HepG2 (cell line): ENCODE data around the gene ARHGAP26. TPM values are rescaled to one million over a fixed set of nuclear protein-coding genes. Genes with fewer than 3 reads are reported as not detected.

Source experiments
- AGO2 ChIP-seq: fragments of 200-400 bp; formaldehyde crosslinking; optimal IDR thresholded peaks from 2 replicates; pipeline ENCODE3; 2017; ENCODE audit warnings: mild to moderate bottlenecking, low read depth, low read length, moderate library complexity
- CEBPG ChIP-seq: IDR thresholded peaks from 2 replicates; pipeline ENCODE4 v1.6.1; 2016
- DNMT3B ChIP-seq: conservative IDR thresholded peaks from 2 replicates; pipeline ENCODE4 v1.6.1; 2016; ENCODE audit warnings: missing biosample characterization, control low read depth
- DPF2 ChIP-seq: sonication (generic); formaldehyde crosslinking; IDR thresholded peaks from 2 replicates; pipeline ENCODE4 v1.4.0; 2020; ENCODE audit warnings: mild to moderate bottlenecking, low read depth, missing genetic modification reagents, borderline replicate concordance
- EHMT2 ChIP-seq: fragments of 200-600 bp; sonication (generic); IDR thresholded peaks from 2 replicates; pipeline ENCODE4 v1.7.0; 2017; ENCODE audit warnings: antibody characterized with exemption, low read depth, low read length, borderline replicate concordance
- ELF1 ChIP-seq: sonication (generic); formaldehyde crosslinking; IDR thresholded peaks from 2 replicates; pipeline ENCODE4 v1.4.0; 2020; ENCODE audit warnings: missing genetic modification reagents
- ELF3 ChIP-seq: IDR thresholded peaks from 2 replicates; pipeline ENCODE4 v1.6.1; 2016; ENCODE audit warnings: missing genetic modification reagents, missing compliant biosample characterization
- FOSL1 ChIP-seq: sonication (generic); formaldehyde crosslinking; IDR thresholded peaks from 2 replicates; pipeline ENCODE4 v1.9.0; 2021; ENCODE audit warnings: missing genetic modification reagents, borderline replicate concordance
- GABPB1 ChIP-seq: IDR thresholded peaks from 2 replicates; pipeline ENCODE4 v1.6.1; 2016; ENCODE audit warnings: mild to moderate bottlenecking, missing genetic modification reagents, moderate library complexity, missing compliant biosample characterization
- HNRNPH1 ChIP-seq: fragments of 200-400 bp; formaldehyde crosslinking; optimal IDR thresholded peaks from 2 replicates; pipeline ENCODE3; 2017; ENCODE audit warnings: mild to moderate bottlenecking, low read depth, low read length
- MLLT10 ChIP-seq: sonication (generic); formaldehyde crosslinking; IDR thresholded peaks from 2 replicates; pipeline ENCODE4 v1.4.0; 2020; ENCODE audit warnings: missing genetic modification reagents
- PHF21A ChIP-seq: sonication (generic); formaldehyde crosslinking; IDR thresholded peaks from 2 replicates; pipeline ENCODE4 v1.5.0; 2020; ENCODE audit warnings: mild to moderate bottlenecking, missing genetic modification reagents
- RARG ChIP-seq: sonication (generic); formaldehyde crosslinking; IDR thresholded peaks from 2 replicates; pipeline ENCODE4 v1.4.0; 2020; ENCODE audit warnings: low read depth, mild to moderate bottlenecking, missing genetic modification reagents
- SP5 ChIP-seq: IDR thresholded peaks from 2 replicates; pipeline ENCODE4 v1.6.1; 2016; ENCODE audit warnings: low read depth, borderline replicate concordance
- TBL1XR1 ChIP-seq: fragments of 150-350 bp; IDR thresholded peaks from 2 replicates; pipeline ENCODE4 v1.6.1; 2014; ENCODE audit warnings: borderline replicate concordance, low read length; ENCODE audit not compliant: partially characterized antibody
- ZKSCAN8 ChIP-seq: IDR thresholded peaks from 2 replicates; pipeline ENCODE4 v1.6.1; 2016; ENCODE audit warnings: borderline replicate concordance, missing genetic modification reagents, missing compliant biosample characterization
- ZMYM4 ChIP-seq: sonication (generic); formaldehyde crosslinking; IDR thresholded peaks from 2 replicates; pipeline ENCODE4 v1.8.1; 2023; ENCODE audit warnings: mild to moderate bottlenecking, missing genetic modification reagents
- ZNF12 ChIP-seq: sonication (generic); formaldehyde crosslinking; IDR thresholded peaks from 2 replicates; pipeline ENCODE4 v1.5.0; 2020; ENCODE audit warnings: missing genetic modification reagents
- ZNF225 ChIP-seq: sonication (generic); formaldehyde crosslinking; IDR thresholded peaks from 2 replicates; pipeline ENCODE4 v1.4.0; 2020; ENCODE audit warnings: mild to moderate bottlenecking, missing genetic modification reagents
- ZNF441 ChIP-seq: sonication (generic); formaldehyde crosslinking; IDR thresholded peaks from 2 replicates; pipeline ENCODE4 v1.7.0; 2021; ENCODE audit warnings: missing genetic modification reagents, borderline replicate concordance
- ZNF589 ChIP-seq: sonication (generic); formaldehyde crosslinking; conservative IDR thresholded peaks from 2 replicates; pipeline ENCODE4 v1.8.0; 2022; ENCODE audit warnings: mild to moderate bottlenecking, moderate library complexity, missing genetic modification reagents
- ZNF609 ChIP-seq: sonication (generic); formaldehyde crosslinking; IDR thresholded peaks from 2 replicates; pipeline ENCODE4 v1.4.0; 2020; ENCODE audit warnings: mild to moderate bottlenecking, missing genetic modification reagents, borderline replicate concordance
- ZNF710 ChIP-seq: sonication (generic); formaldehyde crosslinking; IDR thresholded peaks from 2 replicates; pipeline ENCODE4 v1.5.0; 2020; ENCODE audit warnings: mild to moderate bottlenecking, missing genetic modification reagents, borderline replicate concordance
- ZNF792 ChIP-seq: IDR thresholded peaks from 2 replicates; pipeline ENCODE4 v1.6.1; 2016
- polyA plus RNA-seq, 8 experiments: library from polyadenylated mRNA; depleted of rRNA in 3 of 8; stranded (reverse) in 7 of 8; unstranded in 1 of 8; fragments of >200 nt; fragmentation: Illumina TruSeq in 4 of 8; extraction: Trizol in 4 of 8; gene quantifications; 2 replicates each; pipeline versions ENCODE4 v1.2.1 to v1.2.3, GENCODE V29; 2011 to 2016; ENCODE audit warnings: low read depth in 4 of 8, missing spikeins in 1 of 8, mixed read lengths in 1 of 8; ENCODE audit not compliant: insufficient read depth in 1 of 8
- total RNA-seq, 5 experiments: library from RNA; depleted of rRNA; stranded (reverse); fragments of >200 nt; fragmentation: Illumina TruSeq; extraction: Trizol; gene quantifications; 2 replicates each; pipeline ENCODE4 v1.2.3, GENCODE V29; 2016; ENCODE audit warnings: low read depth in 1 of 5

Gene ARHGAP26
- total and polyA plus RNA-seq, 2 of the 13 experiments (the other 11 are each of a cell fraction or from before 2014, with no cell fraction given), result 9.6 to 18.2 TPM

- TF ChIP-seq PHF21A (CRISPR knock-in tag), result 0 out of 2 replicates have a peak, but pooled peaks have one; percentile 17
- TF ChIP-seq SP5, result peak; percentile 39; the same call in 1 of the 2 replicates
- peak; percentile 90; the same call in 1 of the 2 replicates for TF ChIP-seq DPF2 (CRISPR knock-in tag)
- peak; percentile 62 for TF ChIP-seq GABPB1 (CRISPR knock-in tag)
- TF ChIP-seq ZMYM4 (CRISPR knock-in tag), result no peak
- no peak for TF ChIP-seq ZNF710 (CRISPR knock-in tag)
- no peak for TF ChIP-seq ZNF225 (CRISPR knock-in tag)
- peak; percentile 93 for TF ChIP-seq ELF3
- 0 out of 2 replicates have a peak, but pooled peaks have one; percentile 51 for TF ChIP-seq DNMT3B
- peak; percentile 48; the same call in 1 of the 2 replicates for TF ChIP-seq ELF1 (CRISPR knock-in tag)
- peak; percentile 18; the same call in 1 of the 2 replicates for TF ChIP-seq ZNF12 (CRISPR knock-in tag)
- TF ChIP-seq ZNF589 (CRISPR knock-in tag), result no peak
- TF ChIP-seq HNRNPH1, result no peak
- TF ChIP-seq ZKSCAN8 (CRISPR knock-in tag), result peak; percentile 40; the same call in 1 of the 2 replicates
- TF ChIP-seq EHMT2, result no peak
- peak; percentile 94 for TF ChIP-seq ZNF609
- TF ChIP-seq RARG, result no peak
- TF ChIP-seq ZNF792 (CRISPR knock-in tag), result peak; percentile 70; the same call in 1 of the 2 replicates
- TF ChIP-seq TBL1XR1, result peak; percentile 84
- no peak for TF ChIP-seq MLLT10 (CRISPR knock-in tag)
- TF ChIP-seq FOSL1 (CRISPR knock-in tag), result peak; percentile 92
- no peak for TF ChIP-seq ZNF441
- TF ChIP-seq AGO2, result no peak
- TF ChIP-seq CEBPG, result peak; percentile 49
Observed at GRCh38 chr5:142740474-142741242, 29.5 kb upstream of the ARHGAP26 start (continued).
